ENCODE results near the gene LIPT1.

DNA sequence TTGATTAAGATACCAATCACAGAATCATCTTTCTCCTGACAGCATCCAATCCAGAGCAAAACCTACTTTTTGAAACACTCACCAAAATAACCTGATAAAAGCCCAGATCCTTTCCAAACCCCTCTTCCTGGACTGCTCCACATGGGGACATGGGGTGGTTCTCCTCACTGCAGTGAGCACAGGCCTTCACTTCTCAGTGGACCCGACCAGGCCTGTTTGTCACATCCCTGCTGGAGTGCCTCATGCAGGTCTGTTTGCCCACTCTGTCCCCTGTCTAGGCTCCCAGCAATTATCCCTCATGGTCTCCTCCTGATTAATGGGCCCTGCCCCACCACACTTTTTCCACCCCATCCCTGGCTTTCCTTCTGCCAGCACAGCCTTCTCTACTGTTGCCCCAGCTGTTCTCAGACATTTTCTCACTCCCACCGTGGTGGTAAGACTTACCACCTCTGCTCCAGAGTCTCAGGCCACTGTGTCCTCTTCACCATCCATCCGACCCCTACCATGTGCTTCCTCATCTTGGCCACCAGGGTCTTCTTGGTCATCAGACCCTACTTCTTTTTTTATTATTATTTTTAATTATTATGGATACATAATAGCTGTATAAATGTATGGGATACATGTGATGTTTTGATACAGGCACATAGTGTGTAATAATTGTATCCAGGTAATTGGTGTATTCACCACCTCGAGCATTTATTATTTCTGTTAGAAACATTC, 47.4 kb downstream of the LIPT1 start:
- TF ChIP-seq, protein P1, sequence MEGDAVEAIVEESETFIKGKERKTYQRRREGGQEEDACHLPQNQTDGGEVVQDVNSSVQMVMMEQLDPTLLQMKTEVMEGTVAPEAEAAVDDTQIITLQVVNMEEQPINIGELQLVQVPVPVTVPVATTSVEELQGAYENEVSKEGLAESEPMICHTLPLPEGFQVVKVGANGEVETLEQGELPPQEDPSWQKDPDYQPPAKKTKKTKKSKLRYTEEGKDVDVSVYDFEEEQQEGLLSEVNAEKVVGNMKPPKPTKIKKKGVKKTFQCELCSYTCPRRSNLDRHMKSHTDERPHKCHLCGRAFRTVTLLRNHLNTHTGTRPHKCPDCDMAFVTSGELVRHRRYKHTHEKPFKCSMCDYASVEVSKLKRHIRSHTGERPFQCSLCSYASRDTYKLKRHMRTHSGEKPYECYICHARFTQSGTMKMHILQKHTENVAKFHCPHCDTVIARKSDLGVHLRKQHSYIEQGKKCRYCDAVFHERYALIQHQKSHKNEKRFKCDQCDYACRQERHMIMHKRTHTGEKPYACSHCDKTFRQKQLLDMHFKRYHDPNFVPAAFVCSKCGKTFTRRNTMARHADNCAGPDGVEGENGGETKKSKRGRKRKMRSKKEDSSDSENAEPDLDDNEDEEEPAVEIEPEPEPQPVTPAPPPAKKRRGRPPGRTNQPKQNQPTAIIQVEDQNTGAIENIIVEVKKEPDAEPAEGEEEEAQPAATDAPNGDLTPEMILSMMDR (conservative IDR thresholded peaks at IDR 0.05; ENCODE audit: low read depth, low read length), result 0 out of 2 replicates have a peak, but pooled peaks have one; percentile 10
- TF ChIP-seq EZH2 (IDR thresholded peaks at IDR 0.05; ENCODE audit: borderline replicate concordance, low read depth, low read length, poor library complexity, severe bottlenecking), result no peak

All from A673 (cell line).